RWPE2 (cell line): ENCODE measurements around the gene SLC7A8.

Experiments used
- ATAC-seq: fragments of 200-7000 bp; cut with Tn5 transposase; 3 replicates; pipeline ENCODE4 v1.9.1; 2021; ENCODE audit warnings: low read depth
- DNase-seq: peaks from one replicate; pipeline ENCODE4 v3.0.0-alpha.2; 2020; ENCODE audit warnings: low spot score
- H3K27ac ChIP-seq: fragments of 450-650 bp; 2 replicates; pipeline ENCODE4 v1.5.1; 2017; ENCODE audit warnings: mild to moderate bottlenecking; ENCODE audit not compliant: poor library complexity, severe bottlenecking
- H3K27me3 ChIP-seq: fragments of 250-450 bp; sonication (Bioruptor Pico); 2 replicates; pipeline ENCODE4 v1.5.1; 2021; ENCODE audit warnings: mild to moderate bottlenecking, moderate library complexity; ENCODE audit not compliant: insufficient read depth, poor library complexity, severe bottlenecking
- H3K36me3 ChIP-seq: fragments of 250-450 bp; sonication (Bioruptor Pico); 2 replicates; pipeline ENCODE4 v1.5.1; 2020; ENCODE audit warnings: low read depth, mild to moderate bottlenecking, moderate library complexity
- H3K4me1 ChIP-seq: fragments of 250-450 bp; sonication (Bioruptor Pico); 2 replicates; pipeline ENCODE4 v1.5.1; 2021; ENCODE audit warnings: mild to moderate bottlenecking, moderate library complexity; ENCODE audit not compliant: insufficient read depth, poor library complexity, severe bottlenecking
- H3K4me3 ChIP-seq: fragments of 250-450 bp; sonication (Bioruptor Pico); 2 replicates; pipeline ENCODE4 v1.5.1; 2021; ENCODE audit warnings: mild to moderate bottlenecking, moderate library complexity; ENCODE audit not compliant: severe bottlenecking
- H3K9me3 ChIP-seq: fragments of 250-450 bp; sonication (Bioruptor Pico); 2 replicates; pipeline ENCODE4 v1.5.1; 2021; ENCODE audit warnings: mild to moderate bottlenecking, moderate library complexity; ENCODE audit not compliant: severe bottlenecking
- CTCF ChIP-seq: fragments of 450-650 bp; IDR thresholded peaks from one replicate; pipeline ENCODE4 v1.5.1; 2017; ENCODE audit warnings: mild to moderate bottlenecking, moderate library complexity; ENCODE audit not compliant: poor library complexity, severe bottlenecking

The SLC7A8 gene

GRCh38 chr14:23115918-23116317 is 67.5 kb downstream of the SLC7A8 start:
- TF ChIP-seq CTCF: no peak
- no peaks in the 10 kb centered on the region for H3K27me3 ChIP-seq

GRCh38 chr14:23115039-23115731 is 68.3 kb downstream of the SLC7A8 start:
- Histone ChIP-seq H3K4me3 (no peak overlapping the region), H3K36me3 (no peaks in the 10 kb centered on the region), H3K4me1 (peaks cover 26% of the 10 kb centered on the region), H3K27ac (peak overlapping the region; percentile 83), H3K27me3 (no peaks in the 10 kb centered on the region), H3K9me3 (no peaks in the 10 kb centered on the region)
- TF ChIP-seq CTCF: no peak
- ATAC-seq: peak; percentile 94
- peak; percentile 95 for DNase-seq

More at GRCh38 chr14:23115918-23116317, 67.5 kb downstream of the SLC7A8 start:
- ATAC-seq: no peak
- Histone ChIP-seq H3K4me3 (no peak overlapping the region), H3K4me1 (peaks cover 26% of the 10 kb centered on the region), H3K9me3 (no peaks in the 10 kb centered on the region), H3K27ac (peak overlapping the region; percentile 83), H3K36me3 (no peaks in the 10 kb centered on the region)
- no peak for DNase-seq

- no peak for TF ChIP-seq CTCF
- Histone ChIP-seq H3K36me3 (no peaks in the 10 kb centered on the region), H3K9me3 (no peaks in the 10 kb centered on the region), H3K27ac (peak overlapping the region; percentile 83), H3K4me1 (peaks cover 26% of the 10 kb centered on the region), H3K27me3 (no peaks in the 10 kb centered on the region), H3K4me3 (no peak overlapping the region)
- DNase-seq (no peak), ATAC-seq (no peak)
Observed at GRCh38 chr14:23114669-23115038, 68.8 kb downstream of the SLC7A8 start.

- Histone ChIP-seq H3K4me3 (no peak overlapping the region), H3K36me3 (no peaks in the 10 kb centered on the region), H3K4me1 (peaks cover 26% of the 10 kb centered on the region), H3K27me3 (no peaks in the 10 kb centered on the region), H3K27ac (peak overlapping the region; percentile 83), H3K9me3 (no peaks in the 10 kb centered on the region)
- TF ChIP-seq CTCF: no peak
- DNase-seq: no peak
- no peak for ATAC-seq
Observed at GRCh38 chr14:23114120-23114458, 69.4 kb downstream of the SLC7A8 start.

- H3K4me3 ChIP-seq: no peak overlapping the region
- ATAC-seq (no peak), DNase-seq (no peak)
- H3K9me3 ChIP-seq: no peaks in the 10 kb centered on the region
- no peaks in the 10 kb centered on the region for H3K36me3 ChIP-seq
- H3K27ac ChIP-seq: peak overlapping the region; percentile 83
- peaks cover 26% of the 10 kb centered on the region for H3K4me1 ChIP-seq
- TF ChIP-seq CTCF: no peak
- no peaks in the 10 kb centered on the region for H3K27me3 ChIP-seq
Observed at GRCh38 chr14:23113431-23114119, 69.9 kb downstream of the SLC7A8 start.
